Suppressor macrophage treated with lipopolysaccharide for 1 hour (primary cell): ENCODE measurements around the gene PEX11G.

ENCODE experiments used
- DNase-seq, 3 donors: peaks; one replicate each; pipeline ENCODE4 v3.0.0-alpha.2; 2020 to 2022

PEX11G gene

DNA sequence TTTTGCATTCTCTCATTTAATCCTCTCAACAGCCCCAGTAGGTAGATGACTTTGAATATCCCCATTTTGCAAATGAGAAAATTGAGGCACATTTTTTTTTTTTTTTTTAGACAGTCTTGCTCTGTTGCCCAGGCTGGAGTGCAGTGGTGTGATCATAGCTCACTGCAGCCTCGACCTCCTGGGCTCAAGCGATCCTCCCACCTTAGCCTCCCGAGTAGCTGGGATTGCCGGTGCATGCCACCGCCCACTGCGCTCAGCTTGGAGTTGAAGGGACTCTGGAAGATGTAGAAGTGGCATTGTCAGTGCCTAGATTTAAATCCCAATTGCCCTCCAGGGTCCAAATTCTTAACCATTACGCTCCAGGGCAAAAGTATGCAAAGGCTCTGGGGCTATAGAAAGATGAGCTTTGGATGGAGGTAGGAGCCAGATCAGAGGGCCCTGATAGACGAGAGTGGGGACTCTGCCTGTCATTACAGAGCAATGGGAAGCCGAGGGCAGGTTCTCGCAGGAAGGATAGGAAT, 32.8 kb upstream of the PEX11G start:
- no peak for DNase-seq

- no peak for DNase-seq
These were observed 31.6 kb upstream of the PEX11G start for GRCh38 chr19:7520131-7521051.

- no peak for DNase-seq
These were observed 30.7 kb upstream of the PEX11G start for GRCh38 chr19:7519361-7520130.

DNA sequence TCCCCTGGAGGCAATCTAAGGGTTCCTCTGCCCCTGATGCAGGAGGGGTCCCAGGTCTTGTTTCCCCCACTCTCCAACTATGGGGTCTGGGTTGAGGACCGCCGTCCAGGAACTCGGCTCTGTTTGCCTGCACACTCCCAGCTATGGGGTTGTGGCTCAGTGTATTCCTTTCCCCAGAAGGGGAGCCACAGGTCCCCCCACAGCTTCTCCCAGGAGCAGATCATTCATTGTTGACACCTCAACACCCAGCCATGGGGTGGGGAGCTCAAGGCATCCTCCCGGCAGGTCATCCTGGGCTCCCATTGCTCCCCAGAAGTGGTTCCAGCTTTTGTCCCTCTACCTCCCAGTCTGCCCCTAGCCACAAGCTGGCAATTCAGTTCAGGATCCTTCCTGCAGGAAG, 28.0 kb upstream of the PEX11G start:
- no peak for DNase-seq

DNA sequence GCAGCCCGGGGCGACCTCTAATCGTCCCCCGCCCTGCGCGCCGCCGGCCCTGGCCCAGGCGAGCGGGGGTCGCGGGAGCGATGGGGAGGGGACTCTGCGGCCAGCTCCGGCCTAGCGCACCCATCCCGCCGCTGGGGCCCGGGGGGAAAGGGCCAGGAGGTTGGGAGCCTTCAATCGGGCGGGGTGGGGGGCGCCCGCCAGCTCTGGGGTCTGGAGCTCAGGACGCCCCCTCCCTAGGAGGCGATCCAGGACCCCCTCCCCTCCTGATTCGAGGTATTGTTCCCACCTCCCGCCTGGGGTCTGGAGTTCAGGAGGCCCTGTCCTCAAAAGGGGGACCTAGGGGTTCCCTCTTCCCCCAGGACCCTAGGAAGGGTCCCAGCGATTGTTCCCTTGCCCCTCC, 27.5 kb upstream of the PEX11G start:
- no peak for DNase-seq

- peak; percentile 53 to 80 (median 61) for DNase-seq
These were observed 26.9 kb upstream of the PEX11G start, which contains the start of gene ZNF358 for GRCh38 chr19:7515645-7516151. ZNF358 (plus strand) TSS chr19:7516103; CDS start chr19:7519243, 3,140 bp downstream.

- no peak for DNase-seq
These were observed 26.3 kb upstream of the PEX11G start for GRCh38 chr19:7515110-7515644.

GRCh38 chr19:7513809-7514642, 25.2 kb upstream of the PEX11G start:
- no peak for DNase-seq

DNA sequence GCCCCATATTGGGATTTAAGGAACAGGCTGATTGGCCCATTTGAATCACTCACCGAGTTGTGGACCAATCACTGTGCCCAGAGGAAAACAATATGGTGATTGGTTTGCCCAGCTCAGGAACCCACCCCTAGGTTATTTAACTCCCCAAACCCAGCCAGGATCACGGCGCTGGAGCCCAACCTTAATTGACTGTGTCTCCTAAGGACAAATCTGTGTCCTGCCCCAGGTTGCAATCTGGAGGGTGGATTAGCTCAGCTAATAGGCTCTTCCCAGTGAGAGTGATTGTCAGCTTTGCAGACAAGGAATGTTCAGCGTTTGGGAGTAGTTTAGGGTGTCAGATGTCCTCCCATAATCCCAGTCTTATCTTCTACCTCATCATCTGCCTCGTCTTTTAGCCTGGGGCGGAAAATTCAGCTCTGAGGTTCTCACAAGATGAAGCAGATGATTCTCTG, 23.6 kb upstream of the PEX11G start:
- no peak for DNase-seq

DNA sequence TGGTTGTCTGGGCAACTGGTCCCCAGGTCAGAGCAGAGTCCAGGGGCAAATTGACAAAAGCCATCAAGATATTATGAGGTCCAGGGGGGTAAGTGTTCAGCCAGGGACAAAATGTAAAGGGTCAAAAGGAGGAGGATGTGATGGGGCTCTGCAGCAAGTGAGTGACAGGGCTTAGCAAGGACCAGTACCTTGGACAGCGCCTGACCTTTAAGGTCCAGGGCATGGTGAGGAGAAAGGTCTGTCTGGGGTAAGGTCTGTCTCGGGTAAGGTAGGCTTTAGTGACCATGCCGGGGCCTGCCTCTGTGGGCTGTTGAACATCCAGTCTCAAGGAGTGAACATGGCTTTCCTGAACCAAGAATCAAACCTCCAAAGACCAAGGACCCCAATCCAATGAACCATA, 20.8 kb upstream of the PEX11G start:
- DNase-seq = peak in 2 of 3 donors; percentile 45 to 66

DNA sequence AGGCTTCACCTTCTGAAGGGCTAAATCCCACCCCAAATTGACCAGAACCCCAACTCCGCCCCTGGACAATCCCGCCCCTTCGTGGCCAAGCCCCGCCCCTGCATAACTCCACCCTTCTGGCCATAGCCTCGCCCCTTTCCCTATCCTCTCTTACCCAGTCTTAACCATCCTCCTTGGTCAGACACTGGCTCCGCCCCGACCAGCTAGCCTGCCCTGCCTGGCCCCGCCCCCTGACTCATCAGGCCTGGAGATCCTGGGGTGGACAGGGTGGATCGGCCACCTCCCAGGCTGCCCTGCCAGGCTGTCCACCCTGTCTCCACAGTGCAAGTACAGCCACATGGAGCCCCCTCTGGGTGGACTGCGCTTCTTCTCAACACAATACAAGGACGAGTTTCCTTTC, 19.0 kb upstream of the PEX11G start:
- DNase-seq = peak; percentile 87 to 95 (median 89)

DNA sequence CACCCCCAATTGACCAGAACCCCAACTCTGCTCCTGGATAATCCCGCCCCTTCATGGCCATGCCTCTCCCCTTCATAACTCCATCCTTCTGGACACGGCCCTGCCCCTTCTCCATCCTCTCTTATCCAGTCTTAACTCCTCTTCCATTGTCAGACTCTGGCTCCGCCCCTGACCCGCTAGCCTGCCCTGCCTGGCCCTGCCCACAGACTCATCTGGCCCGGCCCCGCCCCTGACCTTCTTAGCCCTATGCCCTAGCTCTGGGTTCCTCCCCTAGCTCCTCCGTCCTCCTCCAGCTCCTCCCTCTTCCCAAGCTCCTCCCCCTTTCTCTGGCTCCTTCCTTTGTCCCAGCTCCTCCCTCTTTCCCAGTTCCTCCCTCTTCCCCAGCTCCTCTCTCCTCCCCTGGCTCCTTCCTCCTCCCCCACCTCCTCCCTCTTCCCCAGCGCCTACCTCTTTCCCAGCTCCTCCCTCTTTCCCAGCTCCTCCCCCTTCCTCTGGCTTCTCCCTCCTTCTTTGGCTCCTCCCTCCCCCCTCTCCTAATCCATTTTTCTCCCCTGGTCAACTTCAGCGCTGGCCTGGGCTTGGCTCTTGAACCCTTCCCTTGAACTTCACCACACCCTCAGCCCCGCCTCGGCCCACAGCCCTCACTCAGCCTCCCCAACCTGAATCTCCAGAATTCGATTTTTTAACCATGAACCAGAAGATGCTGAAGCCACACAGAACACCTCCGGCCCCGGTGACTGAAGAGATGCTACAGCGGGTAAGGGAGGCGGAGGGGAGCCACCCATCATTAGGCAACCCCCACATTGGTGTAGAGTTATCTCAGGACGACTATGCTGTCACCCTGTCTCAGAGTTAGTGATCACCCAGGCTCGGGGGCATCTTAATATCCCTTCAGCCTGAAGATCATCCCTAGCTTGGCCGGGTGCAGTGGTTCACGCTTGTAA, 17.8 kb upstream of the PEX11G start:
- peak; percentile 82 to 94 (median 88) for DNase-seq

DNA sequence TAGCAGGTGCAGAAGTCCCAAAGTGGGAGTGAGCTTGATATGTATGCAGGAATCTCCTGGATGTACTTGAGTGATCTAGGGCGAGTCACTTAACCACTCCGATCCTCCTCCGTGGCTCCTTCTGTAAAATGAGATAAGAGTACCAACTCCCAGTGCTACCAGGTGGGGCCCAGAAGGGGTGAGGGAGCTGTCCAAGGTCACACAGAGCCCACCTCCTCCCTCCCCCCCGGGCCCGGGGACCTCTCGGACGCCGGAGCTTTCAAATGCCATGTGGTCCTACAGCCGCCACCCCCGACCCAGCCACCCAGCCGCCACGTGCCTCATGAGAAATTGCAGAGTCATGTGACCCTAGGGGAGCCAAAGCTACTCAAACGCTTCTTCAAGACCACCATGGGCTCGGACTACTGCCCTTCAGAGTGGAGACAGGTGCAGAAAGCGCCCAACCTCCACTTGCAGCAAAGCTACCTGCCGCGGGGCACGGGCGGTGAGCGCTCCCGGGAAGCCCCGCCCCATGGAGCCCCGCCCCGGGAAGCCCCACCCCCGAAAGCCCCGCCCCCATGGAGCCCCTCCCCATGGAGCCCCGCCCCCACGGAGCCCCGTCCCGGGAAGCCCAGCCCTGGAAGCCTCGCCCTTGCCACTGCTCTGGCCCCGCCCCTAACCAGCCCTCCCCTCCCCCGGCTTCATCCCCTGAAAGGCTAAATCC, 17.0 kb upstream of the PEX11G start:
- peak; percentile 43 to 80 (median 44) for DNase-seq

GRCh38 chr19:7505288-7505681, 16.4 kb upstream of the PEX11G start:
- no peak for DNase-seq

- DNase-seq = no peak
These were observed 15.8 kb upstream of the PEX11G start for GRCh38 chr19:7504684-7505083.

DNA sequence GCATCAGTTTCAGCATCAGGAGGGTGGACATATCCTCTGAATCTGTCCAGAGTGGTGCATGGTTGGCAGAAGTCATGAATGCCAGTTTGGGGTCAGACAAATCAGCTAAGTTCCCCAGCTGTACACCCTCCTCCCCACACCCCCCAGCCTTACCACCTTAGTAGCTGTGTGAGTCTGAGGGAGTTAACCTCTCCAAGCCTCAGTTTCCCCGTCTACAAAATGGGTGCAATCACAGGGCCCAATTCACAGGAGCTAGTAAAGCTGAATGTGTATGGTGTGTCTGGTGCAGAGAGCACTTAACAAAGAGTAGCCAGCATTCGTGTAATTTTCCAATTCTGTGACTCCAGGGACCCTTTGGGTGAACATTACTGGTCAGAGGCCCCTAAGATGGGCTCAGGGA, 13.7 kb upstream of the PEX11G start:
- no peak for DNase-seq

DNA sequence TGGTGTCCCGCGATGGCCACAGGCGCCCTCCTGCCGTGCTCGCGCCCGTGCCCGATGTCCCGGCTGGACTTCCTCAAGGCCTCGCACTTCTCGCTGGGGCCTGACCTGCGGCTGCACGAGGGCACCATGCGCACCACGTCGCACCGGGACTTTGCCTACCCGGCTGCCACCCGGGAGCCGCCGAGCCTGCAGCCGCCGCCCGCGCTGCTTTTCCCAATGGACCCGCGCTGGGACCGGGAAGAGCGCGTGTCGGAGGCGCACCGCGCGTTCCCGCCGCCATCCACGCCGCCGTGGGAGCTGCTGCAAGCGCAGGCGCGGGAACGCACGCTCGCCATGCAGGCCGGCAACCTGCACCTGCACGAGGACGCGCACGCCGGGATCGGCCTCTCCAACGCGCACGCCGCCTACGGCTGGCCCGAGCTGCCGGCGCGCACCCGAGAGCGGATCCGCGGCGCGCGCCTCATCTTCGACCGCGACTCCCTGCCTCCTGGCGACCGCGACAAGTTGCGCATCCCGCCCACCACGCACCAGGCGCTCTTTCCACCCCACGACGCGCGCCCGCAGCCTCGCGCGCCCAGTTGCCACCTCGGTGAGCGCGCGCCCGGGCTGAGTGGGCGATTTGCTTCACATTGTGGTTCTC, 12.1 kb upstream of the PEX11G start:
- DNase-seq = peak; percentile 30 to 52 (median 32)

DNA sequence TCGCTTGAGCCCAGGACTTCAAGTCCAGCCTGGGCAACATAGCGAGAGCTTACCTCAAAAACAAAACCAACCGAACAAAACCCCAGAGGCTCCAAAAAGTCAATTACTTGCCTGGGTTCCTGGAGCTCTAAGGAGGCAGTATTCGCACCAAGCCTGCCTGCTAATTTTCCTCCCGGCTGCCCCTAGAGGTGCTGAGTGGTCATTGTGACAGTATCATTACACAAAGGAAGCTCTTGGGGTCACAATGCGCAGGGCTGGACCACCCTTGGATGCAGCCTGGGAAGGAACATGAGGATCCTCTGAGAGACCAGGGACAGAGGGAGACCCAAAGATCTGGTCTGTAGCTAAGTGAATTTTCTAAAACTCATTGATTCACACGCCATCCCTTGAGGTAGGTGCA, 8.5 kb upstream of the PEX11G start:
- peak in 2 of 3 donors; percentile 46 to 51 for DNase-seq

DNA sequence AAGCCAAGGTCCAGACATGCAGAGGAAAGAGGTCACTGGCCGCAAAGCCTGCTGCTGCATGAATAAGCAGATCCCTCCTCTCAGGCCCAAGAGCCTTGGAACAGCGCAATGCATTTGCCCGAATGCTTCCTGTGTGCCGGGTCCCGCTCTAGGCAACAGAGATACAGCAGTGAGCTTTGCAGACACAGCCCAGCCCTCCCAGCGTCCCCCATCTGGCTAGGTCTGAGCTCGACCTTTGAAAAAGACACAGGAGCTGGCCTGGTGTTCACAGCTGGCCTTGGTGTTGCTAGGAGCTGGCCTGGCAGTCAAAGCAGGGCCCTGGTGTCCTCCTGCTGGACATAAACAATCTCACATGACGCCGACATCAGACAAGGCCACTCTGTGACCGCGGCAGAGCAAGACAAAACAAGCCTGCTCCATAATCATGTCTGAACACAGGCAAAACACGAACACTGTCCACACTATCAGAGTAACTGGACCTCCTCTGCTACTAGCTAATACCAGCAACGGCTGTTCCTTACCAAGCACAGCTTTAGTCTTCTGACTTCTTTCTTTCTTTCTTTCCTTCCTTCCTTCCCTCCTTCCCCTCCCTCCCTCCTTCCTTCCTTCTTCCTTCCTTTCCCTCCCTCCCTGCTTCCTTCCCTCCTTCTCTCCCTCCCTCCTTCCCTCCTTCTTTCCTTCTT, 5.7 kb upstream of the PEX11G start:
- no peak for DNase-seq
